WTC11 (cell line): ENCODE results near the gene DNAJC3. TPM values are rescaled to one million over a fixed set of nuclear protein-coding genes. Genes with fewer than 3 reads are reported as not detected.

Source experiments
- ATAC-seq: fragments of 200-7000 bp; cut with Tn5 transposase; 2 replicates; pipeline ENCODE4 v1.10.0; 2021; ENCODE audit warnings: mild to moderate bottlenecking, moderate library complexity
- CTCF ChIA-PET: fragments of 300-600 bp; sonication (Branson Sonifier 250); formaldehyde crosslinking; loops from one replicate; lab custom pipeline; 2021; ENCODE audit warnings: antibody characterized with exemption; lab: Charles Lee
- POLR2A ChIA-PET: fragments of 350-600 bp; sonication (Branson Sonifier 250); formaldehyde crosslinking; loops from one replicate; lab custom pipeline; 2021; ENCODE audit warnings: antibody characterized with exemption; lab: Charles Lee
- DNase-seq: peaks from one replicate; pipeline ENCODE4 v3.0.0; 2021; ENCODE audit warnings: low spot score
- H3K27ac Mint-ChIP-seq: 2 replicates; pipeline ENCODE4 v1.8.0; 2021; ENCODE audit warnings: mixed read lengths
- H3K27me3 Mint-ChIP-seq: 2 replicates; pipeline ENCODE4 v1.8.0; 2021; ENCODE audit warnings: low read depth, mild to moderate bottlenecking, moderate library complexity, mixed read lengths
- H3K36me3 Mint-ChIP-seq: 2 replicates; pipeline ENCODE4 v1.8.0; 2021; ENCODE audit warnings: mixed read lengths
- H3K4me1 Mint-ChIP-seq: 2 replicates; pipeline ENCODE4 v1.8.0; 2022; ENCODE audit warnings: mixed read lengths
- H3K4me3 Mint-ChIP-seq: 2 replicates; pipeline ENCODE4 v1.8.0; 2021; ENCODE audit warnings: mild to moderate bottlenecking, moderate library complexity, mixed read lengths
- H3K9me3 Mint-ChIP-seq: 2 replicates; pipeline ENCODE4 v1.8.0; 2021; ENCODE audit warnings: mixed read lengths
- AFF4 ChIP-seq: sonication (generic); formaldehyde crosslinking; IDR thresholded peaks from 2 replicates; pipeline ENCODE4 v1.8.1; 2023; ENCODE audit warnings: mild to moderate bottlenecking, missing genetic modification reagents, borderline replicate concordance
- E2F1 ChIP-seq: sonication (generic); formaldehyde crosslinking; IDR thresholded peaks from 2 replicates; pipeline ENCODE4 v1.8.0; 2022; ENCODE audit warnings: mild to moderate bottlenecking, missing genetic modification reagents
- FOXP4 ChIP-seq: sonication (generic); formaldehyde crosslinking; IDR thresholded peaks from 2 replicates; pipeline ENCODE4 v1.8.0; 2022; ENCODE audit warnings: mild to moderate bottlenecking, missing genetic modification reagents
- HMGXB4 ChIP-seq: sonication (generic); formaldehyde crosslinking; IDR thresholded peaks from 2 replicates; pipeline ENCODE4 v1.8.1; 2023; ENCODE audit warnings: mild to moderate bottlenecking, moderate library complexity, missing genetic modification reagents
- MYBL2 ChIP-seq: sonication (generic); formaldehyde crosslinking; IDR thresholded peaks from 2 replicates; pipeline ENCODE4 v1.8.1; 2023; ENCODE audit warnings: mild to moderate bottlenecking, moderate library complexity, missing genetic modification reagents
- SMAD3 ChIP-seq: sonication (generic); formaldehyde crosslinking; IDR thresholded peaks from 2 replicates; pipeline ENCODE4 v1.8.0; 2022; ENCODE audit warnings: missing genetic modification reagents, mild to moderate bottlenecking, borderline replicate concordance
- USF2 ChIP-seq: sonication (generic); formaldehyde crosslinking; IDR thresholded peaks from 2 replicates; pipeline ENCODE4 v1.8.1; 2023; ENCODE audit warnings: mild to moderate bottlenecking, missing genetic modification reagents, moderate library complexity
- ZNF263 ChIP-seq: sonication (generic); formaldehyde crosslinking; IDR thresholded peaks from 2 replicates; pipeline ENCODE4 v1.8.1; 2022; ENCODE audit warnings: low read depth, mild to moderate bottlenecking, moderate library complexity, missing genetic modification reagents
- total RNA-seq: library from RNA; stranded (reverse); gene quantifications from 3 replicates; pipeline ENCODE4 v1.2.3, GENCODE V29; 2021

Gene DNAJC3
- total RNA-seq, 1 experiment from 2014 or later: 20.0 TPM

- DNase-seq (no peak), ATAC-seq (no peak)
- TF ChIP-seq USF2 (CRISPR knock-in tag): no peak
- no peak for TF ChIP-seq ZNF263 (CRISPR knock-in tag)
- TF ChIP-seq SMAD3 (CRISPR knock-in tag): no peak
- TF ChIP-seq MYBL2 (CRISPR knock-in tag): no peak
- 0 out of 2 replicates have a peak, but pooled peaks cover 6% of the 10 kb centered on the region for H3K36me3 Mint-ChIP-seq
- peaks cover 9% of the 10 kb centered on the region for H3K4me1 Mint-ChIP-seq
- H3K27me3 Mint-ChIP-seq: peaks cover 5% of the 10 kb centered on the region; the same call in 1 of the 2 replicates
- no peak overlapping the region for H3K4me3 Mint-ChIP-seq
- POLR2A ChIA-PET: no interaction called here
- CTCF ChIA-PET: no interaction called here
- peaks cover 27% of the 10 kb centered on the region for H3K9me3 Mint-ChIP-seq
- no peak overlapping the region for H3K27ac Mint-ChIP-seq
Observed at GRCh38 chr13:95650696-95651095, 26.2 kb upstream of the DNAJC3 start.

- ATAC-seq: no peak
- peaks cover 27% of the 10 kb centered on the region for H3K9me3 Mint-ChIP-seq
- H3K4me3 Mint-ChIP-seq: no peak overlapping the region
- H3K27ac Mint-ChIP-seq: no peak overlapping the region
- no peak for DNase-seq
- TF ChIP-seq E2F1 (CRISPR knock-in tag) (no peak), AFF4 (CRISPR knock-in tag) (no peak), FOXP4 (no peak)
- TF ChIP-seq, all 79 proteins: peak for 0
- ChIA-PET CTCF (interaction anchor here (1.3 kb wide), 1 partner anchor 28 kb away, joined by 11 read pairs; no protein-coding TSS in a partner anchor), POLR2A (no interaction called here)
- Mint-ChIP-seq H3K4me1 (peaks cover 9% of the 10 kb centered on the region), H3K36me3 (0 out of 2 replicates have a peak, but pooled peaks cover 6% of the 10 kb centered on the region), H3K27me3 (peaks cover 4% of the 10 kb centered on the region; the same call in 1 of the 2 replicates)
Observed at GRCh38 chr13:95652244-95652764, 24.6 kb upstream of the DNAJC3 start.

- H3K36me3 Mint-ChIP-seq: 0 out of 2 replicates have a peak, but pooled peaks cover 6% of the 10 kb centered on the region
- H3K9me3 Mint-ChIP-seq: peaks cover 27% of the 10 kb centered on the region
- peaks cover 9% of the 10 kb centered on the region for H3K4me1 Mint-ChIP-seq
- DNase-seq: no peak
- H3K4me3 Mint-ChIP-seq: no peak overlapping the region
- POLR2A ChIA-PET: no interaction called here
- no peak overlapping the region for H3K27ac Mint-ChIP-seq
- TF ChIP-seq HMGXB4 (CRISPR knock-in tag): no peak
- TF ChIP-seq, all 79 proteins: peak for 0
- peaks cover 4% of the 10 kb centered on the region; the same call in 1 of the 2 replicates for H3K27me3 Mint-ChIP-seq
- CTCF ChIA-PET: interaction anchor here (1.3 to 1.6 kb wide), 2 partner anchors 29 to 181 kb away, joined by 4 to 11 read pairs; no protein-coding TSS in a partner anchor
- ATAC-seq: no peak
Observed at GRCh38 chr13:95652821-95653220, 24.1 kb upstream of the DNAJC3 start.
